ENCODE measurements around the gene STAB1. TPM values are rescaled to one million over a fixed set of nuclear protein-coding genes. Genes with fewer than 3 reads are reported as not detected.

The STAB1 gene
- polyA plus RNA-seq, 3 donors: 3.8 to 535 (median 15.8) TPM

GRCh38 chr3:52451237-52452083, 43.7 kb upstream of the STAB1 start:
- intact Hi-C loops (cut with micrococcal nuclease): no loop called here
- WGBS (ENCODE audit: insufficient coverage): 90% methylated on average over 13 of the region's 24 CpGs
- peaks cover 14 to 16% of the 10 kb centered on the region in 2 donors for H3K4me1 ChIP-seq (ENCODE audit: control insufficient read depth in 1 of 2, insufficient read depth in 2 of 2, low read length in 2 of 2)
- no peak overlapping the region for H2AFZ ChIP-seq (ENCODE audit: insufficient read depth, low read depth, low read length, poor library complexity, severe bottlenecking)
- H3K27ac Mint-ChIP-seq: peak overlapping the region in 1 of 7 donors; percentile 18
- no peak overlapping the region for H3K4me3 Mint-ChIP-seq
- H3K9ac ChIP-seq (ENCODE audit: insufficient read depth, low read length, poor library complexity, severe bottlenecking): no peak overlapping the region
- no peak for DNase-seq
- H3K27ac ChIP-seq (ENCODE audit: low read depth in 1 of 2, low read length in 2 of 2): no peak overlapping the region
- H3K27me3 Mint-ChIP-seq (ENCODE audit: low read depth in 3 of 3): peaks cover 0 to 6% (median 1%) of the 10 kb centered on the region in 3 donors
- no peak for TF ChIP-seq CTCF (IDR thresholded peaks at IDR 0.05)
- no peak overlapping the region for H3K4me2 ChIP-seq (replicated peaks; ENCODE audit: extremely low read depth, low read length, poor library complexity, severe bottlenecking)
- H3K4me3 ChIP-seq (replicated peaks in 1 of 3; ENCODE audit: low read depth in 2 of 3, low read length in 3 of 3): no peak overlapping the region
- H3K27me3 ChIP-seq (ENCODE audit: control insufficient read depth in 2 of 2, insufficient read depth in 2 of 2, low read length in 2 of 2): no peaks in the 10 kb centered on the region
- peaks cover 18% of the 10 kb centered on the region for H3K79me2 ChIP-seq (ENCODE audit: insufficient read depth, low read length)
- no peaks in the 10 kb centered on the region for H3K9me3 ChIP-seq (replicated peaks in 1 of 2; ENCODE audit: control insufficient read depth in 1 of 2, insufficient read depth in 1 of 2, low read length in 2 of 2)
- H3K4me1 Mint-ChIP-seq: peaks cover 22% of the 10 kb centered on the region
- peaks cover 0 to 2% of the 10 kb centered on the region in 2 donors for H3K36me3 Mint-ChIP-seq
- H3K9me3 Mint-ChIP-seq: peaks cover 0 to 9% (median 3%) of the 10 kb centered on the region in 7 donors
- no peaks in the 10 kb centered on the region for H3K36me3 ChIP-seq (replicated peaks in 1 of 2; ENCODE audit: control insufficient read depth in 1 of 2, insufficient read depth in 2 of 2, low read length in 2 of 2)
- peaks cover 5% of the 10 kb centered on the region for H4K20me1 ChIP-seq (ENCODE audit: insufficient read depth, low read length)

- no peaks in the 10 kb centered on the region for H3K27me3 ChIP-seq (ENCODE audit: control insufficient read depth in 2 of 2, insufficient read depth in 2 of 2, low read length in 2 of 2)
- peaks cover 0 to 3% of the 10 kb centered on the region in 2 donors for H3K36me3 Mint-ChIP-seq
- H3K27ac ChIP-seq (ENCODE audit: low read depth in 1 of 2, low read length in 2 of 2): no peak overlapping the region
- peaks cover 0 to 6% (median 1%) of the 10 kb centered on the region in 3 donors for H3K27me3 Mint-ChIP-seq (ENCODE audit: low read depth in 3 of 3)
- H2AFZ ChIP-seq (ENCODE audit: insufficient read depth, low read depth, low read length, poor library complexity, severe bottlenecking): no peak overlapping the region
- intact Hi-C loops (cut with micrococcal nuclease): no loop called here
- H3K27ac Mint-ChIP-seq: peak overlapping the region in 1 of 7 donors; percentile 18
- peaks cover 9% of the 10 kb centered on the region for H4K20me1 ChIP-seq (ENCODE audit: insufficient read depth, low read length)
- TF ChIP-seq CTCF (IDR thresholded peaks at IDR 0.05): no peak
- H3K36me3 ChIP-seq (replicated peaks in 1 of 2; ENCODE audit: control insufficient read depth in 1 of 2, insufficient read depth in 2 of 2, low read length in 2 of 2): no peaks in the 10 kb centered on the region
- H3K4me2 ChIP-seq (replicated peaks; ENCODE audit: extremely low read depth, low read length, poor library complexity, severe bottlenecking): no peak overlapping the region
- no peaks in the 10 kb centered on the region for H3K9me3 ChIP-seq (replicated peaks in 1 of 2; ENCODE audit: control insufficient read depth in 1 of 2, insufficient read depth in 1 of 2, low read length in 2 of 2)
- H3K4me1 ChIP-seq (ENCODE audit: control insufficient read depth in 1 of 2, insufficient read depth in 2 of 2, low read length in 2 of 2): peaks cover 21 to 23% of the 10 kb centered on the region in 2 donors
- peaks cover 0 to 9% (median 3%) of the 10 kb centered on the region in 7 donors for H3K9me3 Mint-ChIP-seq
- no peak overlapping the region for H3K4me3 ChIP-seq (replicated peaks in 1 of 3; ENCODE audit: low read depth in 2 of 3, low read length in 3 of 3)
- H3K4me1 Mint-ChIP-seq: peaks cover 25% of the 10 kb centered on the region
- no peak for DNase-seq
- H3K79me2 ChIP-seq (ENCODE audit: insufficient read depth, low read length): peaks cover 24% of the 10 kb centered on the region
- no peak overlapping the region for H3K9ac ChIP-seq (ENCODE audit: insufficient read depth, low read length, poor library complexity, severe bottlenecking)
- H3K4me3 Mint-ChIP-seq: no peak overlapping the region
- 98% methylated on average over 4 of the region's 6 CpGs for WGBS (ENCODE audit: insufficient coverage)
Measured at GRCh38 chr3:52452126-52452525, 43.0 kb upstream of the STAB1 start.

Data from CD14-positive monocyte (primary cell).